Activated CD4-positive, CD25-positive, alpha-beta regulatory T cell treated with anti-CD3 and anti-CD28 coated beads, Interleukin-2, amount 50 U/mL, for 24 hours (primary cell): ENCODE data around the gene SYNJ2BP.

Experiments
- ATAC-seq, 2 donors: fragments of 150-1000 bp; cut with Tn5 transposase; one replicate each; pipeline ENCODE4 v1.10.0; 2021; ENCODE audit warnings: mild to moderate bottlenecking in 1 of 2, moderate library complexity in 1 of 2

The SYNJ2BP gene

DNA sequence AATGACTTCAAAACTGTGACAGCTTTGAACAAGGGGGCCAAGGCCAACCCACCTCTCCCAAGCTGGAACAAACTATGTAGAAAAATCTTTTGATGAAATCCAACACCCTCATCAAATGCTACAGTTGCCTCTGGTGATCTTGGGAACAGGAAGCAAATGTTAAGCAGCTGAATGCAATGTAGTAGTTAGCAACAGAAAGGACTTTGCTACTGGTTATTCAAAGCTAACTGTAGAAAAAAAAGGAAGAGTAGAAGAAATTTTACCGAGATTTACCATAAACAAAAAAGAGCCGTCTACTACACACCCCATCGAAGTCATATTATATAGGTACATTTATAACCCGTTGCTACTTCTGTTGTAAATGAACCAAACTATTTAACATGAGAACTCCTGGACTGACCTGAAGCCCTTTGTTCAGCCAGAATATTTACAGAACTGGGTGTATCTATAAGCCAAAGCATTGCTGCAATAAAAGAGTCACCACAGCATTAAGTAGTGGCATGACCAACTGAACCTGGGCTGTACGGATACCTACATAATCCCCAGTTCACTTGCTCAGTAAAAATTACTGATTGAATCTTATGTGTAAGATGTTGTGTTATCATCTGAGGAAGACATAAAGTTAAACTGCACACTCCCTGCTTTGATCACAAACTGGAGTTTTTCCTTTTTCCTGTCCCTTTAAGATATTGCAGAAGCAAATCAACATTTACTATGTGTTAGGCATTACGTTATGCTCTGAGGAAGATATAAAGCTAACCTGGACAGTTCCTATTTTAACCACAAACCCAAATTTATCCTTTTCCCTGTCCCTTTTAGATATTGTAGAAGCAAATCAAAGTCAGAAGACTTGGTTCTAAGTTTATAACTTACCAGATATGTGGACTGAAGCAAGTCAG lies 25.1 kb downstream of the SYNJ2BP start:
- ATAC-seq, result no peak

DNA sequence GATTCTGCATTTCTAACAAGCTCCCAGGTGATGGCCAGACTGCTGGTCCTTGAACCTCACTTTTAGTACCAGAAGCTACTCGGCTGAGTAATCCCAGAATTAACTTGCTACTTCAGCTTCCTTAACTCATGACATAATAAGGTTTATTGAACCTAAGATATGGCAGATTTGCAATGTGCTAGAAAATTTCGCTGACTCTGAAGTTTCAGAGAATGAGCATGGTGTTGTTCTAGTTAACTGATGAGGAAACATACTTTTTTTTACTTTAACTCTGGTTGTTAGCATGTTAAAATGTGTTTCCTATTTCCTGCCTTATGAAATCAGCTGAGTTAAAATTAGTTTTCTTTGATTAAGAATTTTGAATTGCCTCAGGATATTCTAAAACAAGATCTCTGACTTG lies 34.4 kb downstream of the SYNJ2BP start:
- no peak for ATAC-seq

DNA sequence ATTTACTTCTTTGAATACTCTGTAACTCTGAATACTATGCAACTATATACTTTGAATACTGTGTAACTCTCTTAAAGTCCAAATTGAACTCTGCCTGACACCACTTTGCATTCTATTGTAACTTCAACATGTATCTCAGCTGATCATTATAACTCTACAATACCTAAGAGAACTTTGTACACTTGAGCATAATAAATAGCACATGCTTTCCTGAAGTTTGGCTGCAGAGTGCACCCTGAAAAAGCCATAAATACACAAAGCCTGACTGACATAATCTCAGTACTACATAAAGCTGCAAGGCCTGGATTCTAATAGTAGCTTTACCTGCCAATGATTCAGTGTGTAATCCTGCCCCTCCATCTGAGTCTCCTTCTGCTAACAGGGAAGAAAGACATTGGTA lies 36.1 kb downstream of the SYNJ2BP start:
- no peak for ATAC-seq

DNA sequence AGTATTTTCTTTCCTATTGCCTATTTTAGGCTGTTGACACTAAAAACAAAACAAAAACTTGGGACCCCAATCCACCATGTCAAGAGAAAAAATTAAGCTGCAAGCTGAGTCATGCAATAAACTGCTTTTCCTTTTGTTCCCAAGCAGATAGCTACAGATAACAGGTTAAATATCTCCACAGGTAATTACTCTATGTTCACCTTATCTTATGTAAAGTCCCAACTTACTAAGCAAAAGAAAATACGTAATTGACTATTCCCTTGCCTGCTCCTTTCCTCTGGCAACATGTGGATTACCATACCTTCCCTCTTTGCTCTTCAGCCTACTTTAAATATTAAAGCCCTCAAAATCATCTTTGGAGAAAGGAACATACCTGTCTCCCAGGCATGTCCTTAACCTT lies 38.2 kb downstream of the SYNJ2BP start:
- ATAC-seq, result no peak
